Chondrocyte (in vitro differentiated cells): Measurements from ENCODE around the gene PPDPF. TPM values are rescaled to one million over a fixed set of nuclear protein-coding genes. Genes with fewer than 3 reads are reported as not detected.

ENCODE experiments used
- DNase-seq: peaks from one replicate; pipeline ENCODE4 v3.0.0; 2021; ENCODE audit warnings: mixed read lengths, low spot score
- H3K27ac Mint-ChIP-seq: one replicate; pipeline ENCODE4 v1.8.0; 2021; ENCODE audit warnings: mild to moderate bottlenecking, moderate library complexity, mixed read lengths; ENCODE audit not compliant: unreplicated experiment
- H3K27me3 Mint-ChIP-seq: 2 replicates; pipeline ENCODE4 v1.8.0; 2021; ENCODE audit warnings: low read depth, mixed read lengths
- H3K36me3 Mint-ChIP-seq: 2 replicates; pipeline ENCODE4 v1.8.0; 2021; ENCODE audit warnings: low read depth, mixed read lengths
- H3K4me1 Mint-ChIP-seq: 2 replicates; pipeline ENCODE4 v1.8.0; 2021; ENCODE audit warnings: low read depth, mild to moderate bottlenecking, mixed read lengths
- H3K4me3 Mint-ChIP-seq: one replicate; pipeline ENCODE4 v1.8.0; 2021; ENCODE audit warnings: mild to moderate bottlenecking, moderate library complexity, mixed read lengths; ENCODE audit not compliant: unreplicated experiment
- H3K9me3 Mint-ChIP-seq: 2 replicates; pipeline ENCODE4 v1.8.0; 2021; ENCODE audit warnings: low read depth, mixed read lengths
- total RNA-seq: library from RNA; stranded (reverse); gene quantifications from 3 replicates; pipeline ENCODE4 v1.2.1, GENCODE V29; 2021
- TF ChIP-seq, protein P1 (sequence below): fragments of 200-600 bp; sonication (generic); IDR thresholded peaks from 2 replicates; pipeline ENCODE4 v1.5.0; 2021; ENCODE audit warnings: antibody characterized with exemption, mild to moderate bottlenecking, moderate library complexity

Gene PPDPF
- total RNA-seq, 1 donor from 2014 or later: 261 TPM

- peaks cover 2% of the 10 kb centered on the region for H3K27me3 Mint-ChIP-seq
- H3K4me1 Mint-ChIP-seq: no peaks in the 10 kb centered on the region
- H3K4me3 Mint-ChIP-seq: no peak overlapping the region
- TF ChIP-seq, protein P1, sequence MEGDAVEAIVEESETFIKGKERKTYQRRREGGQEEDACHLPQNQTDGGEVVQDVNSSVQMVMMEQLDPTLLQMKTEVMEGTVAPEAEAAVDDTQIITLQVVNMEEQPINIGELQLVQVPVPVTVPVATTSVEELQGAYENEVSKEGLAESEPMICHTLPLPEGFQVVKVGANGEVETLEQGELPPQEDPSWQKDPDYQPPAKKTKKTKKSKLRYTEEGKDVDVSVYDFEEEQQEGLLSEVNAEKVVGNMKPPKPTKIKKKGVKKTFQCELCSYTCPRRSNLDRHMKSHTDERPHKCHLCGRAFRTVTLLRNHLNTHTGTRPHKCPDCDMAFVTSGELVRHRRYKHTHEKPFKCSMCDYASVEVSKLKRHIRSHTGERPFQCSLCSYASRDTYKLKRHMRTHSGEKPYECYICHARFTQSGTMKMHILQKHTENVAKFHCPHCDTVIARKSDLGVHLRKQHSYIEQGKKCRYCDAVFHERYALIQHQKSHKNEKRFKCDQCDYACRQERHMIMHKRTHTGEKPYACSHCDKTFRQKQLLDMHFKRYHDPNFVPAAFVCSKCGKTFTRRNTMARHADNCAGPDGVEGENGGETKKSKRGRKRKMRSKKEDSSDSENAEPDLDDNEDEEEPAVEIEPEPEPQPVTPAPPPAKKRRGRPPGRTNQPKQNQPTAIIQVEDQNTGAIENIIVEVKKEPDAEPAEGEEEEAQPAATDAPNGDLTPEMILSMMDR: no peak
- DNase-seq: peak; percentile 76
- H3K36me3 Mint-ChIP-seq: no peaks in the 10 kb centered on the region
- H3K9me3 Mint-ChIP-seq: peaks cover 5% of the 10 kb centered on the region
- H3K27ac Mint-ChIP-seq: no peak overlapping the region
Measured at GRCh38 chr20:63494084-63494419, 26.5 kb upstream of the PPDPF start.

DNA sequence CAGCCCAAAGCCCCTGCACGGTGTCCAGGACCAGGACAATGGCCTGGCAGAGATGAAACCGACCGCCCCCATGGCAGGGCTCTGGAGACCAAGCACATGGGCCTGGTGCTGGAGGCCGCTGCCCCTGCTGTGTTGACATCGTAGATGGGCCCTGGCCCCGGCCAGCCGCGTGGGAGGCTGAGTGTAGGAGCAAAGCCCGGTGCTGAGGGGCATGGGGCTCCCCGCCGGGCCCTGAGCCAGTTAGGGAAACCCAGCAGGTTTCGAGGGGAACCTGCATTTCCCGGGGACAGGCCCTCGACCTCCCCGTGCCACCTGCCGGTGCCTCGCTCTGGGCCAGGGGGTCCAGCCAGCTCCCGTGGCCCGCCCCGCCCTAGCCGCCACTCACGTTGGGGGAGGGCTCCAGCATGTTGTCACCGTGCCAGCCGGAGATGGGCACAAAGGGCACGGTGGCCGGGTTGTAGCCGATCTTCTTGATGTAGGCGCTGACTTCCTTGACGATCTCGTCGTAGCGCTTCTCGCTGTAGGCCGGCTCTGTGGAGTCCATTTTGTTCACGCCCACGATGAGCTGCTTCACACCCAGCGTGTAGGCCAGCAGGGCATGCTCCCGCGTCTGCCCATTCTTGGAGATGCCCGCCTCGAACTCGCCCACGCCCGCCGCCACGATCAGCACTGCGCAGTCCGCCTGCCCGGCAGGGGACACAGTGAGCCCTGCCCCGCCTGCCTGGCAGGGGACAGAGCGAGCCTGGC is 26.0 kb upstream of the PPDPF start:
- H3K4me1 Mint-ChIP-seq: no peaks in the 10 kb centered on the region
- DNase-seq: peak; percentile 87

GRCh38 chr20:63495167-63495720 is 25.3 kb upstream of the PPDPF start:
- H3K27ac Mint-ChIP-seq: no peak overlapping the region
- no peak overlapping the region for H3K4me3 Mint-ChIP-seq
- TF ChIP-seq, protein P1: no peak
- peaks cover 5% of the 10 kb centered on the region for H3K9me3 Mint-ChIP-seq
- H3K27me3 Mint-ChIP-seq: no peaks in the 10 kb centered on the region
- DNase-seq: no peak
- H3K4me1 Mint-ChIP-seq: no peaks in the 10 kb centered on the region
- H3K36me3 Mint-ChIP-seq: no peaks in the 10 kb centered on the region

More for the DNA sequence above, 26.0 kb upstream of the PPDPF start:
- Mint-ChIP-seq H3K27me3 (peaks cover 2% of the 10 kb centered on the region), H3K9me3 (peaks cover 5% of the 10 kb centered on the region), H3K27ac (no peak overlapping the region), H3K4me3 (no peak overlapping the region), H3K36me3 (no peaks in the 10 kb centered on the region)
- TF ChIP-seq, protein P1: no peak

GRCh38 chr20:63495741-63496595 is 24.6 kb upstream of the PPDPF start:
- TF ChIP-seq, protein P1: peak; percentile 98
- Mint-ChIP-seq H3K36me3 (no peaks in the 10 kb centered on the region), H3K9me3 (peaks cover 5% of the 10 kb centered on the region), H3K27ac (no peak overlapping the region), H3K4me3 (peak overlapping the region; percentile 60), H3K4me1 (no peaks in the 10 kb centered on the region), H3K27me3 (no peaks in the 10 kb centered on the region)
- peak; percentile 89 for DNase-seq

DNA sequence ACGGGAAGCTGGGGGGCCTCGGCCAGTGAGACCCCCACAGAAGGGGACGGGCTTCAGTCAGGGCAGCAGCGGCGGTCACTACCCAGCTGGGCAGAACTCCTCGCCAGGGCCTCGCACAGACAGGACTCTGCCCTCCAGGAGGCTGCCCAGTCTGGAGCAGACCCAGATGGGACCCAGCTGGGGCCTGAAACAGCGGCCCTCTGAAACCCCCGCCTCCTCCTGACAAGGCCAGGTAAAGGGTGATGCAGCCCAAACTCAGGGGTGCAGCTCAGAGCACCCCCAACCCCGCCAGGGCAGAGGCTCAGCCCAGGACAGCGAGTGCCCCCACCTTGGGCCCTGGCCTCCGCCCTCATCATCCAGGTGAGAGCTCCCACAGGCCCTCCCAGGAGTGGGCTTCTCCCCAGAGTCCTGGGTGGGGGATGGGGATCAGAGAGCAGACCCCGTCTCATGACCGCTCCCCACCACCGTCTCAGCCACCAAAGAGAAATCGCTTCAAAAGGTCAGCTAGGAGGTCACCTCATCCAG is 23.9 kb upstream of the PPDPF start:
- DNase-seq: peak; percentile 84
- Mint-ChIP-seq H3K27ac (no peak overlapping the region), H3K27me3 (no peaks in the 10 kb centered on the region), H3K36me3 (no peaks in the 10 kb centered on the region), H3K9me3 (peaks cover 5% of the 10 kb centered on the region), H3K4me3 (no peak overlapping the region), H3K4me1 (no peaks in the 10 kb centered on the region)
- TF ChIP-seq, protein P1: no peak
